Measurements from ENCODE around the gene TRAPPC10. TPM values are rescaled to one million over a fixed set of nuclear protein-coding genes. Genes with fewer than 3 reads are reported as not detected.

The TRAPPC10 gene
- polyA plus RNA-seq, 1 of the 3 experiments (the other 2 are of a cell fraction) = 17.5 TPM

DNA sequence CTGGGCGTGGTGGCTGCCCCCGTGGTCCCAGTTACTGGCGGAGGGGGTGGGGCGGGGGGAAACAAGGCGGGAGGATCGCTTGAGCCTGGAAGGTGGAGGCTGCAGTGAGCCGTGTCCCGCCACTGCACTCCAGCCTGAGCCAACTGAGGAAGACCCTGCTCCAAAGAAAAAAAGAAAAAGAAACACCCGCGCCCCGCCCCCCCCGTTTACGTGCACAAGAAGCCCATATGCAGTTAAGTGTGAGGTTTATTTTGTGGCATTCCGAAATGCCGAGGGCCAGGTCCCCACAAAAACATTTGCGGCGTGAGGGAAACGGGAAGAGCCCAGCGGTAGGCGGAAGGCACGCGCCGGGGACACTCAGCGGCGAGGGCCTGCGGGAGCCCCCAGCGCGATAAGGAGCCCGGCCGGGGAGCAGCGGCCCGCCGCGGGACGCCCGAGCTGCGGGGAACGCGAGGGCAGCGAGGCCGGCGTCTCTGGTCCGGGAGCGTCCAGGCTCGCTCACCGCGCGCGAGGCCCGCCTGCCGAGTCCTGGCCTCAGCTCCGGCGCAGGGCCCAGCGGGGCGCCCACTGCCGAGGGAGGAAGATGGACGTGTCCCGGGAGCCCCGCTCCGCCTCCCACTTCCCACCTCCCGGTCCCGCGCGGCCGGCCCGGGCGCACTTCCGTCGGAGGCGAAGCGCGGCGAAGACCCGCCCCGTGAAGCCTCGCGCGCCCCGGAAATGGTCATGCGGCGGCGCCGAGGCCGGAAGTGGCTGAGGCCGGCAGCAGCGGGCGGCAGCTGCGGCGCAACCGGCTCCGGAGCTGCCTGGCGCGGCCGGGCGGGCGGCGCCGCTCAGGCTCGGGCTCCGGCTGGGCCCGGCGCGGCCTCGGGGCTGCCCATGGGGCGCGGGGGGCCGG lies at the start of gene TRAPPC10 (continued):
- TF ChIP-seq TAF1 (IDR thresholded peaks at IDR 0.05; ENCODE audit: borderline replicate concordance, low read depth, low read length) = peak; percentile 75
- no peak for TF ChIP-seq EP300 (IDR thresholded peaks at IDR 0.05; ENCODE audit: borderline replicate concordance in 1 of 2, low read depth in 1 of 2, low read length in 1 of 2)
- no peak for TF ChIP-seq EZH2phosphoT487 (IDR thresholded peaks at IDR 0.05; ENCODE audit: borderline replicate concordance, low read depth)
- TF ChIP-seq JUND (IDR thresholded peaks at IDR 0.05) = no peak
- TF ChIP-seq GABPA (IDR thresholded peaks at IDR 0.05; ENCODE audit: low read depth) = peak; percentile 88
- TF ChIP-seq FOXJ3 (CRISPR knock-in tag; IDR thresholded peaks at IDR 0.05) = no peak
- no peak for TF ChIP-seq RXRA (IDR thresholded peaks at IDR 0.05; ENCODE audit: borderline replicate concordance, low read depth)
- no peak for TF ChIP-seq RAD21 (IDR thresholded peaks at IDR 0.05; ENCODE audit: low read length)
- TF ChIP-seq ZBTB33 (IDR thresholded peaks at IDR 0.05; ENCODE audit: borderline replicate concordance, low read depth) = 0 out of 2 replicates have a peak, but pooled peaks have one; percentile 40
- TF ChIP-seq USF1 (IDR thresholded peaks at IDR 0.05; ENCODE audit: borderline replicate concordance, low read depth) = no peak

DNA sequence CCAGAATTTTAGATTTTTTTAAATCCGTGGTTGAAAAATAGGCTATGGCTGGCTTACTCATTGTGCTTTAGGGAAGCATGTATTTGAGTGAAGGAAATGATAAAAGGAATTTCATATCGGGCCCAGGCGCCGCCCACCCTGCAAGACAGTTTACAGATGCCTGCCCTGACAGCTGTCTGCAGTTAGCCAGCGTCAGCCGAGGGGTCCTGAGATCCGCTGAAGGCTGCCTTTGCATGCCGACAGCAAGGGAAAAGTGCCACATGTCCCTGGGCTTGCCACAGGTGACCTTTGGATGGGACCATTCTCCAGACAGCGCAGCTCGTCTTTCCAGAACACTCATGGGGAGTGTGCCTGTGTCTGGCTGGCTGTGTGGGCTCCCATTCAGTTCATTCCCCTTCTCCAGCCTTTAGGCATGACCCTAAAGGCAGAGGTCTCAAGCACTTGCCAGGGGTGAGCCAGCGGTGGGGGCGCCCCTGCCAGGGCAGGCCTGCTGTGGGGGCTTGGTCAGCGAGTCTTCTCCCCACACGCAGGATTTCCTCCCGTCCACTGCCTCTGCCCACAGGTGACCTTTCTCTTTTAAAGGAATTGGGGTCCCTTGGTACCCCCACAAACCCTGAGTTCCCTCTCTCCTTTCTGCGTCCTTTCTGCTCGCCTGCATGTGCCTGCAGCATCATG lies 46.1 kb upstream of the TRAPPC10 start:
- 82% methylated on average over 11 of the region's 17 CpGs for WGBS (ENCODE audit: low lambda C conversion rate)
- Histone ChIP-seq H3K9ac (no peak overlapping the region), H3K79me2 (ENCODE audit: insufficient read depth) (no peaks in the 10 kb centered on the region), H4K20me1 (ENCODE audit: insufficient read depth) (no peaks in the 10 kb centered on the region), H2AFZ (ENCODE audit: low read depth) (no peak overlapping the region), H3K4me1 (ENCODE audit: control insufficient read depth in 1 of 2, insufficient read depth in 2 of 2, low read depth in 1 of 2, low read length in 1 of 2) (no peaks in the 10 kb centered on the region; a peak in 1 of 4 replicates), H3K27ac (ENCODE audit: low read depth in 2 of 2, low read length in 1 of 2) (no peak overlapping the region), H3K36me3 (replicated peaks in 1 of 2; ENCODE audit: control insufficient read depth in 1 of 2, insufficient read depth in 2 of 2, low read length in 1 of 2) (peaks cover 5 to 34% of the 10 kb centered on the region in 2 experiments), H3F3A (replicated peaks; ENCODE audit: insufficient read depth) (no peaks in the 10 kb centered on the region), H3K4me2 (no peak overlapping the region), H3K27me3 (ENCODE audit: insufficient read depth) (no peaks in the 10 kb centered on the region), H3K4me3 (ENCODE audit: low read depth in 2 of 2, low read length in 1 of 2) (no peak overlapping the region), H3K9me2 (no peaks in the 10 kb centered on the region), H3K9me3 (no peaks in the 10 kb centered on the region)
- ChIA-PET CTCF (interaction anchor here (1.0 to 1.3 kb wide), 2 partner anchors 9 to 155 kb away, joined by 3 to 7 read pairs; no protein-coding TSS in a partner anchor), POLR2A (no interaction called here)
- no peak for DNase-seq
- TF ChIP-seq IRF3 (IDR thresholded peaks at IDR 0.05; ENCODE audit: low read depth, low read length) (no peak), SMC3 (IDR thresholded peaks at IDR 0.05; ENCODE audit: low read depth, low read length) (no peak), PBX3 (IDR thresholded peaks at IDR 0.05) (no peak), TCF12 (IDR thresholded peaks at IDR 0.05) (no peak), RXRA (IDR thresholded peaks at IDR 0.05; ENCODE audit: borderline replicate concordance, low read depth) (no peak), NFIC (IDR thresholded peaks at IDR 0.05; ENCODE audit: borderline replicate concordance) (no peak), EP300 (IDR thresholded peaks at IDR 0.05; ENCODE audit: borderline replicate concordance in 1 of 2, low read depth in 1 of 2, low read length in 1 of 2) (no peak)
